Neural progenitor cell (in vitro differentiated cells): ENCODE measurements around the gene BMPR1A. TPM values are rescaled to one million over a fixed set of nuclear protein-coding genes. Genes with fewer than 3 reads are reported as not detected.

Source experiments
- DNase-seq: peaks from one replicate; pipeline ENCODE4 v3.0.0-alpha.2; 2016; ENCODE audit warnings: low spot score
- H2AFZ ChIP-seq: fragments of 200-600 bp; sonication (generic); replicated peaks from 2 replicates; pipeline ENCODE4 v1.6.1; 2016; ENCODE audit warnings: antibody characterized with exemption
- H3F3A ChIP-seq: fragments of 200-600 bp; sonication (generic); 2 replicates; pipeline ENCODE4 v1.6.1; 2016; ENCODE audit warnings: antibody characterized with exemption, low read depth
- H3K27ac ChIP-seq: fragments of 200-600 bp; sonication (generic); 2 replicates; pipeline ENCODE4 v1.5.1; 2016; ENCODE audit warnings: mild to moderate bottlenecking
- H3K27me3 ChIP-seq: fragments of 200-600 bp; sonication (generic); 2 replicates; pipeline ENCODE4 v1.6.1; 2016; ENCODE audit warnings: mild to moderate bottlenecking, moderate library complexity
- H3K36me3 ChIP-seq: fragments of 200-600 bp; sonication (generic); 2 replicates; pipeline ENCODE4 v1.5.1; 2016
- H3K4me1 ChIP-seq: fragments of 200-600 bp; sonication (generic); 2 replicates; pipeline ENCODE4 v1.6.1; 2016; ENCODE audit warnings: mixed run types
- H3K4me2 ChIP-seq: fragments of 200-600 bp; sonication (generic); 2 replicates; pipeline ENCODE4 v1.6.1; 2016
- H3K4me3 ChIP-seq: fragments of 200-600 bp; sonication (generic); 2 replicates; pipeline ENCODE4 v1.5.1; 2016
- H3K79me2 ChIP-seq: fragments of 200-600 bp; sonication (generic); 2 replicates; pipeline ENCODE4 v1.6.1; 2016; ENCODE audit warnings: low read depth
- H3K9ac ChIP-seq: fragments of 200-600 bp; sonication (generic); 2 replicates; pipeline ENCODE4 v1.6.1; 2016
- H3K9me3 ChIP-seq: fragments of 200-600 bp; sonication (generic); 2 replicates; pipeline ENCODE4 v1.5.1; 2016; ENCODE audit warnings: low read depth
- H4K20me1 ChIP-seq: fragments of 200-600 bp; sonication (generic); 2 replicates; pipeline ENCODE4 v1.6.1; 2016; ENCODE audit warnings: low read depth
- H3K27ac Mint-ChIP-seq: 3 replicates; pipeline ENCODE4 v1.8.0; 2021; ENCODE audit warnings: mixed read lengths
- H3K27me3 Mint-ChIP-seq: 2 replicates; pipeline ENCODE4 v1.8.0; 2022; ENCODE audit warnings: low read depth, mild to moderate bottlenecking, inconsistent platforms, moderate library complexity, mixed read lengths; ENCODE audit not compliant: insufficient read depth
- H3K36me3 Mint-ChIP-seq: 3 replicates; pipeline ENCODE4 v1.8.0; 2021; ENCODE audit warnings: mixed read lengths
- H3K4me1 Mint-ChIP-seq: 3 replicates; pipeline ENCODE4 v1.8.0; 2021; ENCODE audit warnings: mixed read lengths
- H3K4me3 Mint-ChIP-seq: 3 replicates; pipeline ENCODE4 v1.8.0; 2021; ENCODE audit warnings: mild to moderate bottlenecking, moderate library complexity, mixed read lengths
- H3K9me3 Mint-ChIP-seq: 3 replicates; pipeline ENCODE4 v1.8.0; 2020; ENCODE audit warnings: mixed read lengths
- CTCF ChIP-seq: fragments of 200-600 bp; sonication (generic); IDR thresholded peaks from 2 replicates; pipeline ENCODE4 v1.5.1; 2017; ENCODE audit warnings: antibody characterized with exemption, mild to moderate bottlenecking
- EZH2 ChIP-seq: fragments of 200-600 bp; sonication (generic); IDR thresholded peaks from 2 replicates; pipeline ENCODE4 v1.6.1; 2017; ENCODE audit warnings: antibody characterized with exemption, mild to moderate bottlenecking, moderate library complexity
- EZH2phosphoT487 ChIP-seq: fragments of 200-600 bp; sonication (generic); IDR thresholded peaks from 2 replicates; pipeline ENCODE4 v1.6.1; 2017; ENCODE audit warnings: antibody characterized with exemption
- total RNA-seq: library from RNA; depleted of rRNA; stranded (reverse); fragments of >200 nt; gene quantifications from 2 replicates; pipeline ENCODE4 v1.2.3, GENCODE V29; 2015; ENCODE audit warnings: low replicate concordance

Gene BMPR1A
- total RNA-seq, 1 donor from 2014 or later: 76.2 TPM

- H3K4me1 ChIP-seq: peaks cover 29% of the 10 kb centered on the region
- H3K9me3 ChIP-seq: no peaks in the 10 kb centered on the region
- H3K9ac ChIP-seq: no peak overlapping the region
- no peak for DNase-seq
- no peak overlapping the region for H3K4me3 ChIP-seq
- H4K20me1 ChIP-seq: no peaks in the 10 kb centered on the region
- no peak for TF ChIP-seq EZH2
- TF ChIP-seq EZH2phosphoT487: no peak
- no peak for TF ChIP-seq CTCF
- H3K4me1 Mint-ChIP-seq: peaks cover 26% of the 10 kb centered on the region
- no peak overlapping the region for H3K4me2 ChIP-seq
- no peaks in the 10 kb centered on the region for H3K36me3 ChIP-seq
- no peak overlapping the region for H2AFZ ChIP-seq
- peaks cover 98% of the 10 kb centered on the region for H3K79me2 ChIP-seq
- H3K36me3 Mint-ChIP-seq: peaks cover 16% of the 10 kb centered on the region
- peak overlapping the region; percentile 46 for H3K27ac Mint-ChIP-seq
- no peak overlapping the region for H3K4me3 Mint-ChIP-seq
- H3F3A ChIP-seq: peaks cover 36% of the 10 kb centered on the region
- H3K9me3 Mint-ChIP-seq: peaks cover 10% of the 10 kb centered on the region
- H3K27me3 Mint-ChIP-seq: peaks cover 3% of the 10 kb centered on the region
- no peaks in the 10 kb centered on the region for H3K27me3 ChIP-seq
- H3K27ac ChIP-seq: peak overlapping the region; percentile 47
These were observed 37.3 kb downstream of the BMPR1A start for GRCh38 chr10:86793696-86794095.

DNA sequence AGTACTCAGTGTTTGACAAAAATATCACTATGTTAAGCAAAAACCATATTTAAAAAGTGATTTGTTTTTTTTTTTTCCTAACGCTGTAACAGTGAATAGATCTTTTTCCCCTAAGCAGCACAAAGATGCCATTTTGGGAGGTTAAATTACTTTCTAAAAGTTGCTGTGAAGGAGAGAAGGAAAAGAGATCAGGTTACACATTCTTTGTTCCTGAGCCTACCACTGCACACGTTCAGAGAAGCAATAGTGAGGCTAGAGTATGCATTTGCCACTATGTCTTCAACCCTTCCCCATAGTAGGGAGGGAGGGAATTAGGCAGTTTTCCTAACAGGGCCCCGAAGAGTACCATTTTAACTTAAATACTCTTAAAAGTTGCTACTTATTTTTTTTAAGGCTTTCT lies 38.9 kb downstream of the BMPR1A start:
- peak overlapping the region; percentile 70 for H3K4me2 ChIP-seq
- no peaks in the 10 kb centered on the region for H3K27me3 ChIP-seq
- Mint-ChIP-seq H3K27ac (peak overlapping the region; percentile 98), H3K4me3 (peak overlapping the region; percentile 62), H3K9me3 (peaks cover 3% of the 10 kb centered on the region), H3K36me3 (peaks cover 12% of the 10 kb centered on the region), H3K27me3 (peaks cover 3% of the 10 kb centered on the region), H3K4me1 (peaks cover 36% of the 10 kb centered on the region)
- H3K27ac ChIP-seq: peak overlapping the region; percentile 72
- H4K20me1 ChIP-seq: peaks cover 6% of the 10 kb centered on the region
- H3K9me3 ChIP-seq: no peaks in the 10 kb centered on the region
- H3K4me3 ChIP-seq: peak overlapping the region; percentile 28
- no peak overlapping the region for H3K9ac ChIP-seq
- H3K4me1 ChIP-seq: peaks cover 41% of the 10 kb centered on the region
- no peak overlapping the region for H2AFZ ChIP-seq
- TF ChIP-seq CTCF: no peak
- TF ChIP-seq EZH2: no peak
- no peak for TF ChIP-seq EZH2phosphoT487
- H3F3A ChIP-seq: peaks cover 40% of the 10 kb centered on the region
- no peaks in the 10 kb centered on the region for H3K36me3 ChIP-seq
- H3K79me2 ChIP-seq: peaks cover 98% of the 10 kb centered on the region
- DNase-seq: peak; percentile 80

- TF ChIP-seq EZH2: no peak
- Histone ChIP-seq H2AFZ (no peak overlapping the region), H4K20me1 (peaks cover 22% of the 10 kb centered on the region), H3K36me3 (no peaks in the 10 kb centered on the region), H3K4me2 (peak overlapping the region; percentile 17), H3K27ac (peak overlapping the region; percentile 59), H3K9ac (no peak overlapping the region), H3F3A (peaks cover 40% of the 10 kb centered on the region), H3K4me3 (no peak overlapping the region), H3K9me3 (no peaks in the 10 kb centered on the region), H3K79me2 (peaks cover 98% of the 10 kb centered on the region), H3K27me3 (no peaks in the 10 kb centered on the region), H3K4me1 (peaks cover 41% of the 10 kb centered on the region)
- Mint-ChIP-seq H3K27ac (no peak overlapping the region), H3K9me3 (no peaks in the 10 kb centered on the region), H3K27me3 (peaks cover 3% of the 10 kb centered on the region), H3K4me1 (peaks cover 47% of the 10 kb centered on the region), H3K36me3 (peaks cover 23% of the 10 kb centered on the region), H3K4me3 (no peak overlapping the region)
- no peak for DNase-seq
These were observed 41.6 kb downstream of the BMPR1A start for GRCh38 chr10:86798025-86798424.

GRCh38 chr10:86798611-86799010 lies 42.2 kb downstream of the BMPR1A start:
- H3K4me3 ChIP-seq: no peak overlapping the region
- H2AFZ ChIP-seq: no peak overlapping the region
- H3K4me1 ChIP-seq: peaks cover 41% of the 10 kb centered on the region
- Mint-ChIP-seq H3K36me3 (peaks cover 20% of the 10 kb centered on the region), H3K27me3 (peaks cover 3% of the 10 kb centered on the region), H3K4me3 (no peak overlapping the region), H3K4me1 (peaks cover 46% of the 10 kb centered on the region), H3K9me3 (no peaks in the 10 kb centered on the region), H3K27ac (no peak overlapping the region)
- no peak for DNase-seq
- no peak overlapping the region for H3K9ac ChIP-seq
- H3K4me2 ChIP-seq: peak overlapping the region; percentile 17
- H3K36me3 ChIP-seq: no peaks in the 10 kb centered on the region
- no peaks in the 10 kb centered on the region for H3K27me3 ChIP-seq
- peaks cover 39% of the 10 kb centered on the region for H3F3A ChIP-seq
- peaks cover 100% of the 10 kb centered on the region for H3K79me2 ChIP-seq
- TF ChIP-seq EZH2phosphoT487 (no peak), CTCF (no peak), EZH2 (no peak)
- no peaks in the 10 kb centered on the region for H3K9me3 ChIP-seq
- H3K27ac ChIP-seq: peak overlapping the region; percentile 59
- peaks cover 22% of the 10 kb centered on the region for H4K20me1 ChIP-seq
